Naive thymus-derived CD8-positive, alpha-beta T cell (primary cell): ENCODE results near the gene PPIL6. TPM values are rescaled to one million over a fixed set of nuclear protein-coding genes. Genes with fewer than 3 reads are reported as not detected.
"Not testable (repeated sequence)": the region's sequence is repeated elsewhere in the genome, so short reads cannot be mapped to it uniquely, and the experiment has no call there.

ENCODE experiments used
- ATAC-seq, 2 donors: fragments of 150-1000 bp; cut with Tn5 transposase in 1 of 2; sonication (Bioruptor Pico), chemical (Tn5 transposase) in 1 of 2; 1 replicate in 1 of 2; 2 replicates in 1 of 2; pipeline ENCODE4 v1.10.0; 2021; ENCODE audit warnings: mild to moderate bottlenecking in 2 of 2, moderate library complexity in 2 of 2
- POLR2A ChIA-PET: fragments of 350-600 bp; sonication (Branson Sonifier 250); formaldehyde crosslinking; loops from one replicate; lab custom pipeline; 2021; ENCODE audit warnings: antibody characterized with exemption; lab: Charles Lee
- DNase-seq, 10 donors: peaks; one replicate each; pipeline versions ENCODE4 v3.0.0 to v3.0.0-alpha.2; 2020 to 2022
- H3K27ac Mint-ChIP-seq, 10 donors: one replicate each; pipeline ENCODE4 v1.8.0; 2020 to 2022; ENCODE audit warnings: mild to moderate bottlenecking in 10 of 10, mixed read lengths in 10 of 10, moderate library complexity in 4 of 10, inconsistent platforms in 1 of 10
- H3K27me3 Mint-ChIP-seq, 5 donors: one replicate each; pipeline ENCODE4 v1.8.0; 2021 to 2022; ENCODE audit warnings: mixed read lengths in 5 of 5
- H3K36me3 Mint-ChIP-seq, 3 donors: one replicate each; pipeline ENCODE4 v1.8.0; 2020 to 2022; ENCODE audit warnings: mixed read lengths in 3 of 3, mild to moderate bottlenecking in 2 of 3, inconsistent platforms in 1 of 3
- H3K4me1 Mint-ChIP-seq, 4 donors: one replicate each; pipeline ENCODE4 v1.8.0; 2021 to 2022; ENCODE audit warnings: mixed read lengths in 4 of 4
- H3K4me3 Mint-ChIP-seq, 10 donors: one replicate each; pipeline ENCODE4 v1.8.0; 2020 to 2022; ENCODE audit warnings: mild to moderate bottlenecking in 10 of 10, mixed read lengths in 10 of 10, moderate library complexity in 6 of 10, inconsistent platforms in 1 of 10
- H3K9me3 Mint-ChIP-seq, 9 donors: one replicate each; pipeline ENCODE4 v1.8.0; 2020 to 2022; ENCODE audit warnings: mixed read lengths in 9 of 9, mild to moderate bottlenecking in 3 of 9, inconsistent platforms in 1 of 9, moderate library complexity in 1 of 9
- polyA plus RNA-seq, 3 donors: library from polyadenylated mRNA; unstranded; fragments of 300-500 nt; fragmentation: Illumina TruSeq; gene quantifications; one replicate each; pipeline ENCODE4 v1.2.3, GENCODE V29; 2021
- total RNA-seq, 8 experiments: library from RNA in 2 of 8; stranded (reverse) in 2 of 8; gene quantifications; one replicate each; pipeline ENCODE4 v1.2.3 and lab custom pipeline; 2021 to 2026

PPIL6 gene
- total and polyA plus RNA-seq, 5 experiments from 2014 or later, result 0.25 to 1.7 (median 0.66) TPM

DNA sequence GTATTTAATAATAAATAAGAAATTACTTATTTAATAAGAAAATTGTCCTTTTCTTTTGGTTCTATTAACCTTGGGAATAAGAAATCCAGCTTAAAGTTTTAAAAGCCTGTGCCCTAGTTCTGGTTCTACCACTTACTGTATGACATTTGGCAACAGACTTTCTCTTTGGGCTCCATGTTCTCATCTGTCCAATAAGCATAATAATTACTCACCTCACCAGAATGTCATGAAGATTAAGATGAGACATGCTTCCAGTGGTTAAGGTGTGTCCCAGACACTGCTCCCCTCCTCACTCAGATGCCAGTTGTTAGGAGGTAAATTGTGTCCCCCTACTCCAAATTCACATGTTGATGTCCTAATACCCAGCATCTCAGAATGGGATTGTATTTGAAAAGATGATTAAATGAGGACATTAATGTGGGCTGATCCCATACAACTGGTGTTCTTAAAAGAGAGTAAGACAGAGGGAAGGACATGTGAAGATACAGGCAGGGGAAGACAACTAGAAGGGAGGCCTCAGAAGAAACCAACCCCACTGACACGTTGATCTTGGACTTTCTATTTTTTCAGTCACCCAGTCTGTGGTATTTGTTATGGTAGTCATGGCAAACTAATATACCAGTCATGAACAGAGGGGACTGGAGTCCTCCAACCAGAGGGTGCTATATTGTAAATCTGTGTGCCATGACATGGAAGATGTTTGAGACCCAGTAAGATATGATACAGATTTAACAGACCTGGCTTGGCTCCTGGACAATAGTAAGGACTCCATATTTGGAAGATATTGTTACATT, 21.5 kb upstream of the PPIL6 start:
- ATAC-seq, result no peak
- peaks cover 9 to 55% (median 31%) of the 10 kb centered on the region in 3 donors for H3K36me3 Mint-ChIP-seq
- peak overlapping the region in 1 of 10 donors; percentile 3 for H3K4me3 Mint-ChIP-seq

GRCh38 chr6:109461205-109461604, 20.8 kb upstream of the PPIL6 start:
- not testable (repeated sequence) for H3K27me3 Mint-ChIP-seq, H3K4me3 Mint-ChIP-seq, H3K9me3 Mint-ChIP-seq, ATAC-seq, DNase-seq
- peaks cover 9 to 48% (median 31%) of the 10 kb centered on the region in 3 donors for H3K36me3 Mint-ChIP-seq
- H3K27ac Mint-ChIP-seq, result peak overlapping the region in 9 of 10 donors; percentile 23 to 90 (median 75)
- peaks cover 29 to 79% (median 63%) of the 10 kb centered on the region in 4 donors for H3K4me1 Mint-ChIP-seq
- POLR2A ChIA-PET, result interaction anchor here (0.6 to 8.2 kb wide), 3 partner anchors 20 to 288 kb away, joined by 3 to 80 read pairs (median 5); partner anchors contain the start of genes CD164 and ZBTB24

More for the DNA sequence above, 21.5 kb upstream of the PPIL6 start:
- peaks cover 0 to 3% (median 0%) of the 10 kb centered on the region in 9 donors for H3K9me3 Mint-ChIP-seq
- H3K27ac Mint-ChIP-seq, result peak overlapping the region; percentile 9 to 82 (median 60)
- POLR2A ChIA-PET, result no interaction called here
- H3K27me3 Mint-ChIP-seq, result no peaks in the 10 kb centered on the region
- no peak for DNase-seq
- H3K4me1 Mint-ChIP-seq, result peaks cover 29 to 73% (median 58%) of the 10 kb centered on the region in 4 donors

DNA sequence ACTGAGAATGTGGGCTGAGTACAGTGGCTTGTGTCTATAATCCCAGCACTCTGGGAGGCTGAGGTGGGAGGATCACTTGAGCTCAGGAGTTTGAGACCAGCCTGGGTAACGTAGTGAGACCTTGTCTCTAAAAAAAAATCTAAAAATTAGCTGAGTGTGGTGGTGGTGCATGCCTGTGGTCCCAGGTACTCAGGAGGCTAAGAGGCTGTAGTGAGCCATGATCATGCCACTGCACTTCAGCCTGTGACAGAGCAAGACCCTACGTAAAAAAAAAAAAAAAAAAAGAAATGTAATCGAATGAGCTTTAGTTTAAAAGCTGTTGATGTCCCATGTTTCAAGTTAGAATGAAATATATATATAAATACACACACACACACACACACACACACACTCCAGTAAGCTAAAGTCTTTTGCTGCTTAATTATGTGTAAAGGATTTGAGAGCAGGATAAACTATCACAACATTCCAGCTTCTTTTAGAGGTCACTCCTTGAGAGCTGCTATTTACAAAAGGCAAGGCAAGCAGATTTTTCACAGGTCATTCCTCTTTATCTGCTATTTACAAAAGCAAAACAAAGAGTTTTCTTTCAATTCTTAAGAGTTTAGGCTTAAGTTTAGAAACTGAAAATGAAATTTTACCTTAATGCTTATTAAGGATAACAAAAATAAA, 19.9 kb upstream of the PPIL6 start:
- no peak overlapping the region for H3K4me3 Mint-ChIP-seq
- no peak for ATAC-seq
- H3K36me3 Mint-ChIP-seq, result peaks cover 9 to 38% (median 26%) of the 10 kb centered on the region in 3 donors
- no peaks in the 10 kb centered on the region for H3K27me3 Mint-ChIP-seq
- peaks cover 26 to 72% (median 56%) of the 10 kb centered on the region in 4 donors for H3K4me1 Mint-ChIP-seq
- POLR2A ChIA-PET, result interaction anchor here (0.6 to 8.2 kb wide), 8 partner anchors 9 to 78 kb away, joined by 3 to 80 read pairs (median 6); partner anchors contain the start of genes CD164, PPIL6, SMPD2 and ZBTB24
- H3K27ac Mint-ChIP-seq, result peak overlapping the region; percentile 3 to 90 (median 74)
- H3K9me3 Mint-ChIP-seq, result peaks cover 0 to 3% (median 0%) of the 10 kb centered on the region in 9 donors
- no peak for DNase-seq

- POLR2A ChIA-PET, result interaction anchor here (1.2 to 8.2 kb wide), 6 partner anchors 9 to 77 kb away, joined by 4 to 80 read pairs (median 6); partner anchors contain the start of genes CD164, PPIL6, SMPD2 and ZBTB24
- H3K27ac Mint-ChIP-seq, result peak overlapping the region; percentile 3 to 95 (median 76)
- DNase-seq (peak in 7 of 10 donors; percentile 41 to 69 (median 45)), ATAC-seq (peak; percentile 22 to 27)
- peaks cover 0 to 1% (median 0%) of the 10 kb centered on the region in 5 donors for H3K27me3 Mint-ChIP-seq
- peaks cover 28 to 71% (median 58%) of the 10 kb centered on the region in 4 donors for H3K4me1 Mint-ChIP-seq
- H3K36me3 Mint-ChIP-seq, result peaks cover 9 to 26% (median 19%) of the 10 kb centered on the region in 3 donors
- H3K4me3 Mint-ChIP-seq, result peak overlapping the region in 5 of 10 donors; percentile 0 to 43 (median 4)
- peaks cover 0 to 3% (median 0%) of the 10 kb centered on the region in 9 donors for H3K9me3 Mint-ChIP-seq
These were observed 18.5 kb upstream of the PPIL6 start for GRCh38 chr6:109458774-109459531.

DNA sequence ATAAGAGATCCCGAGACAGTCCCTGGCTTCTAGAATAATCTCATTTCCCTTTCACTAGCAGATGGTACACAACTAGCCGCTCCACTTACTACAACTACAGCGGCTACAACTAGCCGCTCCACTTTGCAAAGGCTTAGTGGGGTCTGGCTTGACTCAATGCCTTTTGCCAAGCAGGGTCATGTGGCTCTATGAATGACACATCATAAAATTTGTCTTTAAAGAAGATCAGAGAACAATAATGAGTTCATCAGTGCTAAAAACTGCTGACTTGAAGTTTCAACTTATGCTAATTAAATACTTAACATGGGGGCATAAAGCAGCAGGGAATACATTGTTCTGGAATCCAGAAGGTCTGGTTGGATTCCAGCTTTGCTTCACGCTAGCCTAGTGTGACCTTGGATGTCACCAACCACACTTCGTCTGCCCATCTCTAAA, 17.2 kb upstream of the PPIL6 start:
- H3K4me1 Mint-ChIP-seq, result peaks cover 30 to 79% (median 67%) of the 10 kb centered on the region in 4 donors
- POLR2A ChIA-PET, result interaction anchor here (0.6 to 8.6 kb wide), 4 partner anchors 14 to 79 kb away, joined by 3 to 131 read pairs (median 42); partner anchors contain the start of genes PPIL6, SMPD2 and ZBTB24
- peaks cover 0 to 3% (median 0%) of the 10 kb centered on the region in 9 donors for H3K9me3 Mint-ChIP-seq
- ATAC-seq (no peak), DNase-seq (no peak)
- peak overlapping the region in 7 of 10 donors; percentile 41 to 98 (median 65) for H3K4me3 Mint-ChIP-seq
- H3K27ac Mint-ChIP-seq, result peak overlapping the region in 9 of 10 donors; percentile 61 to 92 (median 89)
- peaks cover 0 to 1% (median 0%) of the 10 kb centered on the region in 5 donors for H3K27me3 Mint-ChIP-seq
- peaks cover 9 to 15% (median 14%) of the 10 kb centered on the region in 3 donors for H3K36me3 Mint-ChIP-seq

- Mint-ChIP-seq H3K27me3 (peaks cover 0 to 1% (median 0%) of the 10 kb centered on the region in 5 donors), H3K36me3 (peaks cover 3 to 9% (median 9%) of the 10 kb centered on the region in 3 donors), H3K4me1 (peaks cover 27 to 79% (median 66%) of the 10 kb centered on the region in 4 donors), H3K4me3 (peak overlapping the region; percentile 39 to 98 (median 68)), H3K27ac (peak overlapping the region in 9 of 10 donors; percentile 71 to 92 (median 89)), H3K9me3 (peaks cover 0 to 2% (median 0%) of the 10 kb centered on the region in 9 donors)
- no peak for ATAC-seq
- DNase-seq, result no peak
- POLR2A ChIA-PET, result interaction anchor here (1.0 to 8.6 kb wide), 7 partner anchors 9 to 234 kb away, joined by 3 to 131 read pairs (median 4); partner anchors contain the start of genes AK9, CD164, FIG4 and PPIL6
These were observed 16.5 kb upstream of the PPIL6 start for GRCh38 chr6:109456710-109457561.

GRCh38 chr6:109456111-109456583, 15.7 kb upstream of the PPIL6 start:
- peaks cover 0 to 1% (median 0%) of the 10 kb centered on the region in 5 donors for H3K27me3 Mint-ChIP-seq
- H3K4me1 Mint-ChIP-seq, result peaks cover 27 to 81% (median 67%) of the 10 kb centered on the region in 4 donors
- DNase-seq, result no peak
- no peaks in the 10 kb centered on the region for H3K9me3 Mint-ChIP-seq
- peak overlapping the region in 9 of 10 donors; percentile 75 to 98 (median 89) for H3K27ac Mint-ChIP-seq
- peak overlapping the region; percentile 53 to 99 (median 72) for H3K4me3 Mint-ChIP-seq
- peaks cover 0 to 7% (median 3%) of the 10 kb centered on the region in 3 donors for H3K36me3 Mint-ChIP-seq
- ATAC-seq, result no peak
- POLR2A ChIA-PET, result interaction anchor here (0.9 to 8.6 kb wide), 9 partner anchors 8 to 898 kb away, joined by 3 to 131 read pairs (median 5); partner anchors contain the start of genes AK9, CD164, FIG4 and PPIL6

DNA sequence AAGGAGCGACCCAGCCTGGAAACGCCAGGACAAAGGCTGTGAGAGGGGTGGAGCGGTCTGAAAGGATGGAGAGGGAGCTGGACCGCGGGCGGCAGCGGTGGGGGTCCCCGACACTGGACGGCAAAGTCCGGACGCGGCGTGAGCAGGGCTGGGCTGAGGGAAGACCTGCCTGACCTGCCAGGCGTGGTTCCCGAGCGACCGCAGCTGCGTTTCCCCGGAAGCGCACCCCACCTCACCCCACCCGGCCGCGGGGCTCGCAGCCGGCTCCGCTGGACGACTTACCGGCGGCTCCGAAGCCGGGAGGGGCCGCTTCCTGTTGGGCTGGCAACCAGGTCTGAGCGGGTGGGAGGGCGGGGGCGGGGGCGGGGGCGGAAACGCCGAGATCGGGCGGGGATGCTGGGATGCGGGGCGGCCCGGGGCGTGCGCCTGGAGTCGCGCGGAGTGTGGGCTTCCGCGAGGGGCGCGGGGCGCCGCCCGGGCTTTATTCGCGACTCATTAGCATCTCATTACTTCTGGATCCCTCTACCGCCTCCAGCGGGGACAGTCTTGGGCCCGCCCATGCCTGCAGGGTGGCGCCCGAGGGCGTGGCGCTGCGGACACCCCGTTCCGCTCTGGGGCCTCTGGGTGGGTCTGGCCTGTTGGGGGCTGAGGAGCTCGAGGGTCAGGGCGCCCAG, 15.1 kb upstream of the PPIL6 start, which contains the start of gene MICAL1:
MICAL1 (minus strand) TSS at position 336 of the 674 bp plus-strand sequence. CDS start 1,576 bp downstream, outside the sequence.
- POLR2A ChIA-PET, result interaction anchor here (0.5 to 8.6 kb wide), 10 partner anchors 8 to 897 kb away, joined by 3 to 131 read pairs (median 4); partner anchors contain the start of genes AK9, CD164, FIG4 and PPIL6
- DNase-seq, result peak; percentile 67 to 86 (median 76)
- Mint-ChIP-seq H3K4me1 (peaks cover 29 to 82% (median 71%) of the 10 kb centered on the region in 4 donors), H3K27me3 (peaks cover 0 to 1% (median 0%) of the 10 kb centered on the region in 5 donors), H3K27ac (peak within 1 kb of the TSS; percentile 93 to 100 (median 98)), H3K36me3 (peaks cover 0 to 9% (median 1%) of the 10 kb centered on the region in 3 donors), H3K4me3 (peak within 1 kb of the TSS; percentile 89 to 99 (median 98)), H3K9me3 (no peaks in the 10 kb centered on the region)
- peak; percentile 59 to 70 for ATAC-seq

DNA sequence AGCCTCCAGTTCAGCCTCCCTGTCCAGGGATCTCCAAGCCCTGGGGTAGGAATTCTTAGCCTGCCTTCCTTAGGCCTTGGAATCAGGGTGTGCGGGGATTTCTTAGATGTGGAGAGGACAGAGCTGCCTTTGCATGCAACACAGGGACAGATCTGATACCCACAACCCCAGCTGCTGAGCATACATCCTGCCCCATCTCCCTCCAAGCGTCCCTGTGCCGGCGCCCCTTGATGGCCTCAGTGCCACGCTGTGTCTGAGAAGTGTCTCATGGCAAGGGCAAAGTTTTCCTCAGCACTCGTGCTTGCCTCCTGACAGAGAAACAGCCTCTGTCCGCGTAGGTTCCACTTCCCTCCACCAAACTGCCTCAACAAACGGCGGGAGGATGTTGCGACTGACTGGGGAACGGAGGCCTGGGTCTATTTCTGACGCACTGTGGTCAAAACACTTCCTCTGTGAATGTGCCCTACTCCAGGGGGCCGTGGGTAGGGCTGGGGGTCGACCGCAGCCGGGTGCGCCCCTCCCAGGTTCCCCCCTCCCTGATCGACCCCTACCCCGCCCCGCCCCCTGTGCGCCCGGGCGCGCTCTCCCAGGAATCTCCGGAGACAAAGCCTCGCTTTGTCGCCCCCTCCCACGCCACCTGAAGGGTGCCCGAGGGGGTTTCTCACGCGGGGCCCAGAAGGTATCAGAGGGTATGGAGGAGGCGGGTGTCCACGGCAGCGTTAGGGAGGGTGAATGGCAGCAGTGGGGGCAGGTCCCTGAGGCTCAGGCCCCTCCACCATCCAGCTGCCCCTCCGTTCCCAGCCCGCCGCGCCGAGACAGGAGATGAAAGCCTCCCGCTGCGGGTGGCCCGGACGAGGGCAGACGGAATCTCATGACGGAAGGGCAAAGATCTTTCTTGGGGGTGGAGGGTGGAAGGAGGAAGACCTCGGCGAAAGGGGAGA, 14.3 kb upstream of the PPIL6 start:
- Mint-ChIP-seq H3K4me3 (peak overlapping the region; percentile 89 to 99 (median 98)), H3K9me3 (no peaks in the 10 kb centered on the region), H3K27ac (peak overlapping the region; percentile 93 to 100 (median 98)), H3K4me1 (peaks cover 32 to 82% (median 76%) of the 10 kb centered on the region in 4 donors), H3K36me3 (peaks cover 0 to 9% (median 1%) of the 10 kb centered on the region in 3 donors), H3K27me3 (peaks cover 0 to 1% (median 0%) of the 10 kb centered on the region in 5 donors)
- peak; percentile 55 to 69 for ATAC-seq
- peak; percentile 54 to 90 (median 86) for DNase-seq
- POLR2A ChIA-PET, result interaction anchor here (0.9 to 8.6 kb wide), 7 partner anchors 9 to 896 kb away, joined by 3 to 131 read pairs (median 7); partner anchors contain the start of genes AK9, CD164, FIG4 and PPIL6
